ENCODE data around the gene TK2. TPM values are rescaled to one million over a fixed set of nuclear protein-coding genes. Genes with fewer than 3 reads are reported as not detected.

TK2 gene
- total RNA-seq, 2 experiments from 2014 or later, result 3.6 to 5.1 TPM

- POLR2A ChIA-PET, result interaction anchor here (1.1 to 8.2 kb wide), 5 partner anchors 9 to 50 kb away, joined by 3 to 124 read pairs (median 37); partner anchors contain the start of genes CMTM2 and CMTM3
- H3K4me1 Mint-ChIP-seq (ENCODE audit: low read depth), result peaks cover 85% of the 10 kb centered on the region
- H3K4me3 Mint-ChIP-seq, result peak overlapping the region; percentile 92
- ATAC-seq (ENCODE audit: poor library complexity), result no peak
- no peaks in the 10 kb centered on the region for H3K27me3 Mint-ChIP-seq
- peaks cover 60% of the 10 kb centered on the region for H3K36me3 Mint-ChIP-seq (ENCODE audit: low read depth)
- peak overlapping the region in 1 of 2 donors; percentile 81 for H3K27ac ChIP-seq (ENCODE audit: low read depth in 1 of 2, low read length in 2 of 2)
- DNase-seq, result no peak
- peak overlapping the region; percentile 93 for H3K27ac Mint-ChIP-seq
- H3K9me3 Mint-ChIP-seq, result no peaks in the 10 kb centered on the region
- H3K4me3 ChIP-seq (ENCODE audit: low read length), result peak overlapping the region; percentile 85
- no peaks in the 10 kb centered on the region for H3K27me3 ChIP-seq (ENCODE audit: control insufficient read depth in 1 of 2, insufficient read depth in 2 of 2, low read length in 2 of 2)
- TF ChIP-seq, protein P1, sequence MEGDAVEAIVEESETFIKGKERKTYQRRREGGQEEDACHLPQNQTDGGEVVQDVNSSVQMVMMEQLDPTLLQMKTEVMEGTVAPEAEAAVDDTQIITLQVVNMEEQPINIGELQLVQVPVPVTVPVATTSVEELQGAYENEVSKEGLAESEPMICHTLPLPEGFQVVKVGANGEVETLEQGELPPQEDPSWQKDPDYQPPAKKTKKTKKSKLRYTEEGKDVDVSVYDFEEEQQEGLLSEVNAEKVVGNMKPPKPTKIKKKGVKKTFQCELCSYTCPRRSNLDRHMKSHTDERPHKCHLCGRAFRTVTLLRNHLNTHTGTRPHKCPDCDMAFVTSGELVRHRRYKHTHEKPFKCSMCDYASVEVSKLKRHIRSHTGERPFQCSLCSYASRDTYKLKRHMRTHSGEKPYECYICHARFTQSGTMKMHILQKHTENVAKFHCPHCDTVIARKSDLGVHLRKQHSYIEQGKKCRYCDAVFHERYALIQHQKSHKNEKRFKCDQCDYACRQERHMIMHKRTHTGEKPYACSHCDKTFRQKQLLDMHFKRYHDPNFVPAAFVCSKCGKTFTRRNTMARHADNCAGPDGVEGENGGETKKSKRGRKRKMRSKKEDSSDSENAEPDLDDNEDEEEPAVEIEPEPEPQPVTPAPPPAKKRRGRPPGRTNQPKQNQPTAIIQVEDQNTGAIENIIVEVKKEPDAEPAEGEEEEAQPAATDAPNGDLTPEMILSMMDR (IDR thresholded peaks at IDR 0.05), result no peak
- no peaks in the 10 kb centered on the region for H3K9me3 ChIP-seq (ENCODE audit: control insufficient read depth in 1 of 2, insufficient read depth in 1 of 2, low read length in 2 of 2)
- peaks cover 77% of the 10 kb centered on the region for H3K4me1 ChIP-seq (ENCODE audit: insufficient read depth, low read length)
- CTCF ChIA-PET, result interaction anchor here (1.3 to 4.8 kb wide), 5 partner anchors 9 to 55 kb away, joined by 4 to 32 read pairs (median 8); no protein-coding TSS in a partner anchor
- intact Hi-C loops (cut with DNase I, micrococcal nuclease), result loop anchor here (5.0 kb wide), 2 partner anchors 33 to 37 kb away; no protein-coding TSS in a partner anchor
- H3K36me3 ChIP-seq (ENCODE audit: insufficient read depth, low read length), result peaks cover 28% of the 10 kb centered on the region
Observed at GRCh38 chr16:66554021-66554420, 4.1 kb upstream of the TK2 start.

DNA sequence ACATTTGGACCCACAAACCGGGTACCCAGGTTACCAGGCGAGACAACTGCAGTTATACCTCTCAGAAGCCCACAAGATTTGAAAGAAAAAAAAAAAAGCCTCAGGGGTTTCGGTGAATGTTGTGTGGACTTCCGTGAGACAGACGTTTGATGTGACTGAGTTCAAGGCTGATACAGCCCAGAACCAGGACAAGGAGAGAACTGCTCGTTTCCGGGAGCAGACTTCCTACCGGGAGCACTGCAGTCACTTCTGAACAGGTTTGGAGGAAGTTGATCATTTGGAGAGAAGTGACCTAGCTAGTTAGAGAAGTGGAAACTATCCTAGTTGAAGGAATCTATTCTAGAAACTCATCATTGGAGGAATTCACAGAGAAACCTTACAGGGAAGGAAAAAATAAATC is 3.3 kb upstream of the TK2 start:
- H3K4me3 Mint-ChIP-seq, result peak overlapping the region; percentile 92
- peak overlapping the region in 1 of 2 donors; percentile 81 for H3K27ac ChIP-seq (ENCODE audit: low read depth in 1 of 2, low read length in 2 of 2)
- DNase-seq (peak in 4 of 14 experiments; percentile 17 to 51 (median 41)), ATAC-seq (ENCODE audit: poor library complexity) (no peak)
- peaks cover 85% of the 10 kb centered on the region for H3K4me1 Mint-ChIP-seq (ENCODE audit: low read depth)
- intact Hi-C loops (cut with DNase I, micrococcal nuclease), result loop anchor here (2.0 to 5.0 kb wide), 3 partner anchors 34 to 50 kb away; no protein-coding TSS in a partner anchor
- no peaks in the 10 kb centered on the region for H3K27me3 ChIP-seq (ENCODE audit: control insufficient read depth in 1 of 2, insufficient read depth in 2 of 2, low read length in 2 of 2)
- peak overlapping the region; percentile 85 for H3K4me3 ChIP-seq (ENCODE audit: low read length)
- CTCF ChIA-PET, result interaction anchor here (0.9 to 4.8 kb wide), 6 partner anchors 10 to 199 kb away, joined by 3 to 32 read pairs (median 7); partner anchors contain the start of gene DYNC1LI2
- H3K9me3 Mint-ChIP-seq, result no peaks in the 10 kb centered on the region
- H3K36me3 Mint-ChIP-seq (ENCODE audit: low read depth), result peaks cover 52% of the 10 kb centered on the region
- TF ChIP-seq, protein P1 (IDR thresholded peaks at IDR 0.05), result no peak
- no peaks in the 10 kb centered on the region for H3K9me3 ChIP-seq (ENCODE audit: control insufficient read depth in 1 of 2, insufficient read depth in 1 of 2, low read length in 2 of 2)
- H3K27me3 Mint-ChIP-seq, result no peaks in the 10 kb centered on the region
- peaks cover 20% of the 10 kb centered on the region for H3K36me3 ChIP-seq (ENCODE audit: insufficient read depth, low read length)
- H3K4me1 ChIP-seq (ENCODE audit: insufficient read depth, low read length), result peaks cover 81% of the 10 kb centered on the region
- POLR2A ChIA-PET, result interaction anchor here (0.7 to 8.2 kb wide), 13 partner anchors 10 to 327 kb away, joined by 3 to 124 read pairs (median 5); partner anchors contain the start of genes CMTM2, CMTM3, CMTM4 and DYNC1LI2
- peak overlapping the region; percentile 93 for H3K27ac Mint-ChIP-seq

GRCh38 chr16:66552286-66553177 is 2.6 kb upstream of the TK2 start, which contains the start of gene CKLF:
CKLF (plus strand) TSS chr16:66552576; CDS start chr16:66552716, 140 bp downstream.
- H3K36me3 ChIP-seq (ENCODE audit: insufficient read depth, low read length), result peaks cover 14% of the 10 kb centered on the region
- Mint-ChIP-seq H3K9me3 (no peaks in the 10 kb centered on the region), H3K4me3 (peak within 1 kb of the TSS; percentile 92), H3K27me3 (no peaks in the 10 kb centered on the region), H3K36me3 (ENCODE audit: low read depth) (peaks cover 46% of the 10 kb centered on the region), H3K27ac (peak within 1 kb of the TSS; percentile 93), H3K4me1 (ENCODE audit: low read depth) (peaks cover 86% of the 10 kb centered on the region)
- intact Hi-C loops (cut with DNase I, micrococcal nuclease), result loop anchor here (2.0 to 5.0 kb wide), 3 partner anchors 35 to 50 kb away; no protein-coding TSS in a partner anchor
- ATAC-seq (ENCODE audit: poor library complexity), result peak; percentile 68
- H3K4me3 ChIP-seq (ENCODE audit: low read length), result peak within 1 kb of the TSS; percentile 85
- H3K27ac ChIP-seq (ENCODE audit: low read depth in 1 of 2, low read length in 2 of 2), result peak within 1 kb of the TSS; percentile 79 to 81
- DNase-seq, result peak; percentile 81 to 97 (median 90)
- TF ChIP-seq, protein P1 (IDR thresholded peaks at IDR 0.05), result no peak
- H3K9me3 ChIP-seq (ENCODE audit: control insufficient read depth in 1 of 2, insufficient read depth in 1 of 2, low read length in 2 of 2), result no peaks in the 10 kb centered on the region
- CTCF ChIA-PET, result interaction anchor here (0.9 to 4.8 kb wide), 7 partner anchors 10 to 199 kb away, joined by 3 to 32 read pairs (median 7); partner anchors contain the start of gene DYNC1LI2
- H3K4me1 ChIP-seq (ENCODE audit: insufficient read depth, low read length), result peaks cover 81% of the 10 kb centered on the region
- H3K27me3 ChIP-seq (ENCODE audit: control insufficient read depth in 1 of 2, insufficient read depth in 2 of 2, low read length in 2 of 2), result no peaks in the 10 kb centered on the region
- POLR2A ChIA-PET, result interaction anchor here (0.6 to 8.2 kb wide), 30 partner anchors 9 to 607 kb away, joined by 3 to 124 read pairs (median 4); partner anchors contain the start of genes CMTM2, CMTM3, CMTM4 and DYNC1LI2

Data from CD4-positive, alpha-beta T cell (primary cell).